PFSK-1 (cell line): ENCODE results near the gene SRGAP3.

Source experiments
- FOXP2 ChIP-seq: optimal IDR thresholded peaks from 2 replicates; pipeline ENCODE3; 2011; ENCODE audit warnings: borderline replicate concordance, control low read depth, inconsistent platforms; ENCODE audit not compliant: insufficient read depth; ENCODE audit errors: extremely low read length, extremely low read depth
- POLR2AphosphoS5 ChIP-seq: IDR thresholded peaks from 2 replicates; pipeline ENCODE4 v1.6.1; 2012; ENCODE audit warnings: low read depth, mild to moderate bottlenecking, control low read depth, low read length, moderate library complexity
- SIN3A ChIP-seq: IDR thresholded peaks from 2 replicates; pipeline ENCODE4 v1.6.1; 2012; ENCODE audit warnings: mild to moderate bottlenecking, low read length, moderate library complexity, borderline replicate concordance; ENCODE audit not compliant: insufficient read depth
- TAF1 ChIP-seq: IDR thresholded peaks from 2 replicates; pipeline ENCODE4 v1.6.1; 2012; ENCODE audit warnings: low read length, control low read depth, borderline replicate concordance; ENCODE audit not compliant: insufficient read depth
- TF ChIP-seq, protein P1 (sequence below), 2 experiments: IDR thresholded peaks; 2 replicates each; pipeline versions ENCODE4 v1.6.1 to v1.8.0; 2011 to 2012; ENCODE audit warnings: low read depth in 2 of 2, low read length in 2 of 2, control low read depth in 1 of 2, inconsistent platforms in 1 of 2, mild to moderate bottlenecking in 1 of 2, moderate library complexity in 1 of 2; ENCODE audit not compliant: insufficient read depth in 1 of 2

SRGAP3 gene

GRCh38 chr3:9222956-9223639 is 26.3 kb downstream of the SRGAP3 start:
- TF ChIP-seq, protein P1, sequence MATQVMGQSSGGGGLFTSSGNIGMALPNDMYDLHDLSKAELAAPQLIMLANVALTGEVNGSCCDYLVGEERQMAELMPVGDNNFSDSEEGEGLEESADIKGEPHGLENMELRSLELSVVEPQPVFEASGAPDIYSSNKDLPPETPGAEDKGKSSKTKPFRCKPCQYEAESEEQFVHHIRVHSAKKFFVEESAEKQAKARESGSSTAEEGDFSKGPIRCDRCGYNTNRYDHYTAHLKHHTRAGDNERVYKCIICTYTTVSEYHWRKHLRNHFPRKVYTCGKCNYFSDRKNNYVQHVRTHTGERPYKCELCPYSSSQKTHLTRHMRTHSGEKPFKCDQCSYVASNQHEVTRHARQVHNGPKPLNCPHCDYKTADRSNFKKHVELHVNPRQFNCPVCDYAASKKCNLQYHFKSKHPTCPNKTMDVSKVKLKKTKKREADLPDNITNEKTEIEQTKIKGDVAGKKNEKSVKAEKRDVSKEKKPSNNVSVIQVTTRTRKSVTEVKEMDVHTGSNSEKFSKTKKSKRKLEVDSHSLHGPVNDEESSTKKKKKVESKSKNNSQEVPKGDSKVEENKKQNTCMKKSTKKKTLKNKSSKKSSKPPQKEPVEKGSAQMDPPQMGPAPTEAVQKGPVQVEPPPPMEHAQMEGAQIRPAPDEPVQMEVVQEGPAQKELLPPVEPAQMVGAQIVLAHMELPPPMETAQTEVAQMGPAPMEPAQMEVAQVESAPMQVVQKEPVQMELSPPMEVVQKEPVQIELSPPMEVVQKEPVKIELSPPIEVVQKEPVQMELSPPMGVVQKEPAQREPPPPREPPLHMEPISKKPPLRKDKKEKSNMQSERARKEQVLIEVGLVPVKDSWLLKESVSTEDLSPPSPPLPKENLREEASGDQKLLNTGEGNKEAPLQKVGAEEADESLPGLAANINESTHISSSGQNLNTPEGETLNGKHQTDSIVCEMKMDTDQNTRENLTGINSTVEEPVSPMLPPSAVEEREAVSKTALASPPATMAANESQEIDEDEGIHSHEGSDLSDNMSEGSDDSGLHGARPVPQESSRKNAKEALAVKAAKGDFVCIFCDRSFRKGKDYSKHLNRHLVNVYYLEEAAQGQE (IDR thresholded peaks at IDR 0.05; ENCODE audit: insufficient read depth in 1 of 2, low read depth in 2 of 2, low read length in 2 of 2) = no peak
- TF ChIP-seq TAF1 = no peak
- TF ChIP-seq POLR2AphosphoS5 = no peak
- no peak for TF ChIP-seq SIN3A
- TF ChIP-seq FOXP2 = no peak

DNA sequence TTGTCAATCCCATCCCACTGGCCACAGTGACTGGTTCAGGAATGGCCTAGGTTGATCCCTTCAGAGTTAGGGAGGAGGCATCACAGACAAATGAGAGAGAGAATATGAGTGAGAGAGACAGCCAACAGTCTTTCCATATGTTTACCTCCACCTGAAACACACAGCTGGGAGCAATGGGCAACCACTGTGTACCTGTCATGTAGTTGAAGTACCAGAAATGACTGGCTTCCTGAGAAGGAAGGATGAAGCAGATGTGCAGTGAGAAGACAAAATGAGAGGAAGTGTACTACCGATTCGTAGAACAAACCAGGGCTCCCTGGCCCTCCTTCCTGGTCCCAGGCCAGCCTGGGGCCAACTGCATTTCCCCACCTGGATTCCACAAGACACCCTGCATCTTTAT is 27.4 kb downstream of the SRGAP3 start:
- no peak for TF ChIP-seq POLR2AphosphoS5
- TF ChIP-seq, protein P1 (IDR thresholded peaks at IDR 0.05; ENCODE audit: insufficient read depth in 1 of 2, low read depth in 2 of 2, low read length in 2 of 2) = no peak
- no peak for TF ChIP-seq SIN3A
- TF ChIP-seq TAF1 = no peak
- no peak for TF ChIP-seq FOXP2

GRCh38 chr3:9218514-9218846 is 31.0 kb downstream of the SRGAP3 start:
- TF ChIP-seq FOXP2 = no peak
- no peak for TF ChIP-seq TAF1
- no peak for TF ChIP-seq POLR2AphosphoS5

DNA sequence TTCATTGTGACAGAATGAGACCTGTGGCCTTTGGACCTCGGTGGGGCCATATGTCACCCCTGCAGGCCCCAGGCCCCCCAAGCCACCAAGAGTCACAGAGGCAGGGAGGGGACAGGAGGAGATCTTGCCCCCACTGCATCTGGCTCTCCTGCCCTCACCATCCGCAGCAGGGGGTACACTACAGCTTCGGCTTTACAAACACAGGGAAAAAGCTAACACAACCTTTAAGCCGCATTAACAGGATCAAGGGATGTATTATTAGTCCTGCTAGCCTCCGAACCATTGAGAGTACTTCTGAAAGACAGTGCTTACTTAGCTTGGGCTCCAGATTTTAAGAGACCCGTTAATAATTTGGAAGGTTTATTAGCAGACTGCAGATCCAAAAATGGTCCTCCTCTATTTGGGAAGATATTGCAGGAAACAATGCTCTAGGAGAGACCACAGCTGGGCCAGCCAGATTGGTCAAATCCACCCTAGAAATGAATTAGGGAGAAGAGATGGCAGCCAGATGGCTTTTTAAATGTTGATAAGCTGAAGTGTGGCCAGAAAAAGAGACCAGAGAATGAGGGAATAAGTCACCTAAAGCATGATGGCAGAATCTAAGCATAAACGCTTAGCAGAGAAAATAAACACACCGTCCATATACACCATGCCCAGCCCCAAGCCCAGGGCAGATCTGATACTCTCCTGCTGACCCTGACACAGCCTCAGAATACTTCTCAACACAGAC is 31.5 kb downstream of the SRGAP3 start:
- no peak for TF ChIP-seq POLR2AphosphoS5
- TF ChIP-seq TAF1 = no peak

GRCh38 chr3:9216736-9217135 is 32.7 kb downstream of the SRGAP3 start:
- TF ChIP-seq FOXP2 (no peak), POLR2AphosphoS5 (no peak), TAF1 (no peak), SIN3A (no peak)
- TF ChIP-seq, protein P1 (IDR thresholded peaks at IDR 0.05; ENCODE audit: insufficient read depth in 1 of 2, low read depth in 2 of 2, low read length in 2 of 2) = no peak

GRCh38 chr3:9214599-9214998 is 34.8 kb downstream of the SRGAP3 start:
- no peak for TF ChIP-seq FOXP2
- no peak for TF ChIP-seq POLR2AphosphoS5
- TF ChIP-seq, protein P1 (IDR thresholded peaks at IDR 0.05; ENCODE audit: insufficient read depth in 1 of 2, low read depth in 2 of 2, low read length in 2 of 2) = no peak
- TF ChIP-seq TAF1 = no peak
- no peak for TF ChIP-seq SIN3A
